ENCODE data around the gene TBC1D16.

The TBC1D16 gene

GRCh38 chr17:80035687-80035936, at the start of gene TBC1D16:
TSS of gene TBC1D16 (minus strand) at chr17:80035872. CDS start at chr17:80013547, 22,325 bp downstream.
- in situ Hi-C loops (cut with MboI; ENCODE audit: low sequenced_read_pairs): no loop called here

- in situ Hi-C loops (cut with MboI; ENCODE audit: low sequenced_read_pairs): no loop called here
Measured at GRCh38 chr17:80084773-80085172, 49.1 kb upstream of the TBC1D16 start.

GRCh38 chr17:80083136-80083661, 47.5 kb upstream of the TBC1D16 start:
- in situ Hi-C loops (cut with MboI; ENCODE audit: low sequenced_read_pairs): no loop called here

- in situ Hi-C loops (cut with MboI; ENCODE audit: low sequenced_read_pairs): no loop called here
Measured at GRCh38 chr17:80082403-80083135, 46.9 kb upstream of the TBC1D16 start.

GRCh38 chr17:80081596-80081995, 45.9 kb upstream of the TBC1D16 start:
- in situ Hi-C loops (cut with MboI; ENCODE audit: low sequenced_read_pairs): no loop called here

GRCh38 chr17:80080081-80080480, 44.4 kb upstream of the TBC1D16 start:
- in situ Hi-C loops (cut with MboI; ENCODE audit: low sequenced_read_pairs): no loop called here

GRCh38 chr17:80072410-80072809, 36.7 kb upstream of the TBC1D16 start:
- in situ Hi-C loops (cut with MboI; ENCODE audit: low sequenced_read_pairs): no loop called here

GRCh38 chr17:80071116-80071841, 35.6 kb upstream of the TBC1D16 start:
- in situ Hi-C loops (cut with MboI; ENCODE audit: low sequenced_read_pairs): no loop called here

GRCh38 chr17:80070375-80071115, 34.9 kb upstream of the TBC1D16 start:
- in situ Hi-C loops (cut with MboI; ENCODE audit: low sequenced_read_pairs): no loop called here

- in situ Hi-C loops (cut with MboI; ENCODE audit: low sequenced_read_pairs): no loop called here
Measured at GRCh38 chr17:80068301-80069222, 32.9 kb upstream of the TBC1D16 start.

GRCh38 chr17:80067393-80067986, 31.8 kb upstream of the TBC1D16 start:
- in situ Hi-C loops (cut with MboI; ENCODE audit: low sequenced_read_pairs): no loop called here

GRCh38 chr17:80065478-80066170, 30.0 kb upstream of the TBC1D16 start:
- in situ Hi-C loops (cut with MboI; ENCODE audit: low sequenced_read_pairs): no loop called here

GRCh38 chr17:80064696-80065095, 29.0 kb upstream of the TBC1D16 start:
- in situ Hi-C loops (cut with MboI; ENCODE audit: low sequenced_read_pairs): no loop called here

- in situ Hi-C loops (cut with MboI; ENCODE audit: low sequenced_read_pairs): no loop called here
Measured at GRCh38 chr17:80063830-80064585, 28.3 kb upstream of the TBC1D16 start.

- in situ Hi-C loops (cut with MboI; ENCODE audit: low sequenced_read_pairs): no loop called here
Measured at GRCh38 chr17:80061421-80061820, 25.7 kb upstream of the TBC1D16 start.

GRCh38 chr17:80060644-80061043, 25.0 kb upstream of the TBC1D16 start:
- in situ Hi-C loops (cut with MboI; ENCODE audit: low sequenced_read_pairs): no loop called here

GRCh38 chr17:80058311-80058955, 22.8 kb upstream of the TBC1D16 start:
- in situ Hi-C loops (cut with MboI; ENCODE audit: low sequenced_read_pairs): no loop called here

- in situ Hi-C loops (cut with MboI; ENCODE audit: low sequenced_read_pairs): no loop called here
Measured at GRCh38 chr17:80055597-80055996, 19.9 kb upstream of the TBC1D16 start.
